GM12878 (cell line): Measurements from ENCODE around the gene CACNA1B. TPM values are rescaled to one million over a fixed set of nuclear protein-coding genes. Genes with fewer than 3 reads are reported as not detected.

Source experiments
- ATAC-seq: fragments of 200-7000 bp; cut with Tn5 transposase; 3 replicates; pipeline ENCODE4 v1.9.1; 2020; ENCODE audit warnings: mild to moderate bottlenecking, moderate library complexity
- BruUV-seq: library from RNA; stranded (reverse); fragments of 400-500 nt; replicated peaks from 2 replicates; lab custom pipeline; 2021; lab: Mats Ljungman, UMichigan
- CTCF ChIA-PET: fragments of 300-600 bp; sonication (Branson Sonifier 250); formaldehyde crosslinking; extraction: SDS; loops from one replicate; lab custom pipeline; 2021; ENCODE audit warnings: inconsistent platforms; lab: Yijun Ruan, JAX
- POLR2A ChIA-PET: fragments of 350-600 bp; formaldehyde crosslinking; extraction: SDS; loops from one replicate; lab custom pipeline; 2021; ENCODE audit warnings: inconsistent platforms; lab: Charles Lee
- RAD21 ChIA-PET: fragments of 300-600 bp; sonication (Branson Sonifier 250); formaldehyde crosslinking; loops from one replicate; lab custom pipeline; 2023; ENCODE audit warnings: antibody characterized with exemption; ENCODE audit not compliant: unreplicated experiment; lab: Charles Lee
- SMC1A ChIA-PET: fragments of 300-600 bp; sonication (Branson Sonifier 250); formaldehyde crosslinking; loops from one replicate; lab custom pipeline; 2023; ENCODE audit not compliant: unreplicated experiment, uncharacterized antibody; lab: Charles Lee
- DNase-seq: peaks from one replicate; pipeline ENCODE4 v3.0.0-alpha.2; 2011; ENCODE audit warnings: low read depth, low spot score
- FAIRE-seq: peaks from 3 replicates; lab custom pipeline; 2011; peaks lifted over from hg19 to GRCh38; lab: Jason Lieb, UNC
- H2AFZ ChIP-seq: 2 replicates; pipeline ENCODE4 v1.6.0; 2011; ENCODE audit warnings: low read depth, low read length, control low read depth; ENCODE audit not compliant: control insufficient read depth
- H3K27ac ChIP-seq: 2 replicates; pipeline ENCODE4 v1.5.1; 2011; ENCODE audit warnings: control low read depth; ENCODE audit not compliant: control insufficient read depth, insufficient read depth
- H3K27me3 ChIP-seq, 2 experiments: replicated peaks in 1 of 2; 2 replicates each; pipeline versions ENCODE4 v1.6.0 to v1.6.1; 2011; ENCODE audit warnings: low read length in 1 of 2; ENCODE audit not compliant: control insufficient read depth in 2 of 2, insufficient read depth in 2 of 2
- H3K36me3 ChIP-seq, 2 experiments: 2 replicates each; pipeline ENCODE4 v1.5.1; 2011; ENCODE audit warnings: low read length in 1 of 2; ENCODE audit not compliant: control insufficient read depth in 2 of 2, insufficient read depth in 2 of 2
- H3K4me1 ChIP-seq: 2 replicates; pipeline ENCODE4 v1.6.1; 2011; ENCODE audit warnings: mild to moderate bottlenecking, low read length, moderate library complexity, mixed read lengths; ENCODE audit not compliant: control insufficient read depth, insufficient read depth
- H3K4me2 ChIP-seq: 2 replicates; pipeline ENCODE4 v1.6.0; 2011; ENCODE audit warnings: control low read depth; ENCODE audit not compliant: control insufficient read depth, insufficient read depth
- H3K4me3 ChIP-seq: fragments of 200-600 bp; sonication (generic); 2 replicates; pipeline ENCODE4 v1.5.1; 2016
- H3K79me2 ChIP-seq: 2 replicates; pipeline ENCODE4 v1.6.0; 2011; ENCODE audit warnings: low read length; ENCODE audit not compliant: control insufficient read depth, insufficient read depth
- H3K9ac ChIP-seq: 2 replicates; pipeline ENCODE4 v1.8.0; 2011; ENCODE audit warnings: low read length, control low read depth, mixed read lengths; ENCODE audit not compliant: control insufficient read depth, insufficient read depth
- H3K9me3 ChIP-seq: replicated peaks from 3 replicates; pipeline ENCODE4 v1.5.1; 2011; ENCODE audit warnings: mild to moderate bottlenecking, low read length; ENCODE audit not compliant: control insufficient read depth, insufficient read depth
- H4K20me1 ChIP-seq: 2 replicates; pipeline ENCODE4 v1.6.0; 2011; ENCODE audit not compliant: control insufficient read depth, insufficient read depth
- ATF3 ChIP-seq: IDR thresholded peaks from 2 replicates; pipeline ENCODE4 v1.6.1; 2011; ENCODE audit warnings: low read depth, mild to moderate bottlenecking, low read length, moderate library complexity, borderline replicate concordance; ENCODE audit errors: extremely low read depth
- CEBPB ChIP-seq, 2 experiments: fragments of 150-350 bp in 1 of 2; IDR thresholded peaks; 2 replicates each; pipeline ENCODE4 v1.6.1; 2012 to 2014; ENCODE audit warnings: low read depth in 2 of 2, low read length in 2 of 2, borderline replicate concordance in 1 of 2, inconsistent platforms in 1 of 2
- CHD2 ChIP-seq: IDR thresholded peaks from 2 replicates; pipeline ENCODE4 v1.6.1; 2011; ENCODE audit warnings: low read depth, low read length, improper control_type of control experiment, borderline replicate concordance
- CREB1 ChIP-seq: IDR thresholded peaks from 2 replicates; pipeline ENCODE4 v1.6.1; 2012; ENCODE audit warnings: low read depth, mild to moderate bottlenecking, inconsistent platforms
- CREM ChIP-seq: IDR thresholded peaks from 2 replicates; pipeline ENCODE4 v1.6.1; 2014; ENCODE audit warnings: antibody characterized with exemption, low read depth
- E2F8 ChIP-seq: fragments of 450-650 bp; IDR thresholded peaks from 2 replicates; pipeline ENCODE4 v1.6.1; 2018; ENCODE audit warnings: mild to moderate bottlenecking, low read depth, moderate library complexity; ENCODE audit not compliant: partially characterized antibody
- FOXK2 ChIP-seq: fragments of 450-650 bp; IDR thresholded peaks from 2 replicates; pipeline ENCODE4 v1.6.1; 2017; ENCODE audit warnings: mild to moderate bottlenecking, moderate library complexity
- GATAD2B ChIP-seq: fragments of 450-650 bp; conservative IDR thresholded peaks from 2 replicates; pipeline ENCODE4 v1.6.1; 2017; ENCODE audit warnings: low read depth, mild to moderate bottlenecking, moderate library complexity
- HDGF ChIP-seq: fragments of 450-650 bp; IDR thresholded peaks from 2 replicates; pipeline ENCODE4 v1.6.1; 2016; ENCODE audit warnings: antibody characterized with exemption
- HSF1 ChIP-seq: fragments of 150-350 bp; IDR thresholded peaks from 2 replicates; pipeline ENCODE4 v1.6.1; 2014; ENCODE audit warnings: mild to moderate bottlenecking, low read depth, low read length
- IKZF2 ChIP-seq, 2 experiments: fragments of 450-650 bp; IDR thresholded peaks; 2 replicates each; pipeline ENCODE4 v1.6.1; 2017; ENCODE audit warnings: mild to moderate bottlenecking in 2 of 2, moderate library complexity in 2 of 2
- JUND ChIP-seq: IDR thresholded peaks from 2 replicates; pipeline ENCODE4 v1.6.1; 2012; ENCODE audit warnings: low read depth, mild to moderate bottlenecking, low read length, improper control_type of control experiment, moderate library complexity
- KDM1A ChIP-seq: fragments of 200-600 bp; sonication (generic); IDR thresholded peaks from 2 replicates; pipeline ENCODE4 v1.6.1; 2016; ENCODE audit warnings: borderline replicate concordance
- NFIC ChIP-seq: IDR thresholded peaks from 2 replicates; pipeline ENCODE4 v1.6.1; 2012; ENCODE audit warnings: low read depth, mild to moderate bottlenecking, inconsistent platforms, low read length, moderate library complexity
- NR2C2 ChIP-seq: IDR thresholded peaks from 2 replicates; pipeline ENCODE4 v1.6.1; 2011; ENCODE audit warnings: borderline replicate concordance, low read depth; ENCODE audit not compliant: control insufficient read depth, insufficient read length
- WRNIP1 ChIP-seq: IDR thresholded peaks from 2 replicates; pipeline ENCODE4 v1.6.1; 2011; ENCODE audit warnings: low read depth, low read length, improper control_type of control experiment, borderline replicate concordance
- ZNF207 ChIP-seq: fragments of 450-650 bp; IDR thresholded peaks from 2 replicates; pipeline ENCODE4 v1.6.1; 2014; ENCODE audit warnings: antibody characterized with exemption, mild to moderate bottlenecking, borderline replicate concordance
- ZNF384 ChIP-seq: IDR thresholded peaks from 2 replicates; pipeline ENCODE4 v1.6.1; 2012; ENCODE audit warnings: low read depth, mild to moderate bottlenecking, low read length, improper control_type of control experiment, borderline replicate concordance
- WGBS: methylation state at CpG from one replicate; pipeline ENCODE4 v1.1.6; 2016; ENCODE audit warnings: low lambda C conversion rate; ENCODE audit not compliant: insufficient replicate concordance, insufficient coverage; ENCODE audit errors: missing lambda C conversion rate; 5-methylcytosine and 5-hydroxymethylcytosine counted together
- in situ Hi-C: fragments of 300-500 bp; cut with MboI; formaldehyde crosslinking; loops from 9 replicates; pipeline ENCODE4 v1.14.3; 2018; ENCODE audit warnings: mixed read lengths
- intact Hi-C: fragments of 100-400 bp; cut with micrococcal nuclease; formaldehyde crosslinking; loops from one replicate; pipeline ENCODE4 v1.14.2; 2022; ENCODE audit not compliant: unreplicated experiment
- polyA plus RNA-seq, 11 experiments: library from polyadenylated mRNA; depleted of rRNA in 4 of 11; unstranded in 6 of 11; stranded (reverse) in 5 of 11; fragments of >200 nt; fragmentation: Nextera tagmentation in 4 of 11; fragmentation: Illumina TruSeq in 1 of 11; extraction: Ambion mirVana in 4 of 11; extraction: Trizol in 1 of 11; gene quantifications; 1 replicate in 1 of 11; 2 replicates in 10 of 11; pipeline versions ENCODE4 v1.2.1 to v1.2.3, GENCODE V29; 2011 to 2016; ENCODE audit warnings: inconsistent platforms in 2 of 11, missing spikeins in 2 of 11, low read depth in 1 of 11
- total RNA-seq, 4 experiments: library from RNA; depleted of rRNA in 3 of 4; stranded (reverse); fragments of >200 nt in 3 of 4; fragmentation: Illumina TruSeq in 1 of 4; extraction: Trizol in 1 of 4; gene quantifications; 2 replicates each; pipeline versions ENCODE4 v1.2.1 to v1.2.3, GENCODE V29; 2013 to 2021

Gene CACNA1B
- total and polyA plus RNA-seq, 10 of the 15 experiments (the other 5 are each of a cell fraction or from before 2014, with no cell fraction given) = 0.01 to 0.03 (median 0.01) TPM; not detected in 7

- H3K4me3 ChIP-seq = no peak overlapping the region
- H3K4me1 ChIP-seq = no peaks in the 10 kb centered on the region
- no peak for FAIRE-seq
- intact Hi-C loops (loop anchor here (10.0 kb wide), 1 partner anchor 57 kb away; no protein-coding TSS in a partner anchor), in situ Hi-C loops (no loop called here)
- TF ChIP-seq GATAD2B (no peak), ATF3 (no peak), ZNF207 (no peak), CREB1 (no peak), WRNIP1 (no peak), CHD2 (no peak), IKZF2 (IDR thresholded peaks at IDR 0.05) (no peak), HSF1 (no peak), JUND (no peak), HDGF (no peak), NR2C2 (no peak), ZNF384 (no peak), FOXK2 (no peak), E2F8 (no peak), CEBPB (IDR thresholded peaks at IDR 0.05; ENCODE audit: borderline replicate concordance in 1 of 2, low read depth in 2 of 2, low read length in 2 of 2) (no peak), NFIC (no peak), KDM1A (no peak), CREM (no peak)
- no peak overlapping the region for H3K9ac ChIP-seq
- H4K20me1 ChIP-seq = no peaks in the 10 kb centered on the region
- CTCF ChIA-PET = interaction anchor here (1.0 kb wide), 1 partner anchor 437 kb away, joined by 3 read pairs; no protein-coding TSS in a partner anchor
- no peaks in the 10 kb centered on the region for H3K79me2 ChIP-seq
- no TSS peak for BruUV-seq
- no peaks in the 10 kb centered on the region for H3K36me3 ChIP-seq
- no peak for ATAC-seq
- H3K27me3 ChIP-seq = no peaks in the 10 kb centered on the region
- H3K27ac ChIP-seq = no peak overlapping the region
- H3K9me3 ChIP-seq = no peaks in the 10 kb centered on the region
- WGBS = 27% methylated on average over 13 of the region's 16 CpGs
- POLR2A ChIA-PET = no interaction called here
- H3K4me2 ChIP-seq = no peak overlapping the region
- SMC1A ChIA-PET = no interaction called here
- RAD21 ChIA-PET = no interaction called here
- DNase-seq = no peak
- H2AFZ ChIP-seq = no peak overlapping the region
These were observed 94.0 kb downstream of the CACNA1B start for GRCh38 chr9:137971477-137972138.
